ENCODE results near the gene CNBD2. TPM values are rescaled to one million over a fixed set of nuclear protein-coding genes. Genes with fewer than 3 reads are reported as not detected.
"Not testable (repeated sequence)": the region's sequence is repeated elsewhere in the genome, so short reads cannot be mapped to it uniquely, and the experiment has no call there.

Gene CNBD2
- total and polyA plus RNA-seq, 3 experiments from 2014 or later, result 3.7 to 9.5 (median 5.4) TPM

GRCh38 chr20:36053863-36054518, 85.6 kb downstream of the CNBD2 start:
- H3K36me3 ChIP-seq (ENCODE audit: insufficient read depth, low read length); H3K27me3 ChIP-seq (ENCODE audit: insufficient read depth, low read length, poor library complexity, severe bottlenecking); H3K4me3 ChIP-seq (ENCODE audit: low read length); H3K9me3 ChIP-seq (ENCODE audit: low read length); CTCF ChIA-PET; H3K36me3 Mint-ChIP-seq; H3K9me3 Mint-ChIP-seq; H3K4me1 ChIP-seq (ENCODE audit: insufficient read depth, low read length); DNase-seq; H3K27ac ChIP-seq (ENCODE audit: low read depth, low read length); POLR2A ChIA-PET: not testable (repeated sequence)
- peaks cover 7 to 15% of the 10 kb centered on the region in 2 donors for H3K27me3 Mint-ChIP-seq
- H3K4me3 Mint-ChIP-seq, result peak overlapping the region in 2 of 7 donors; percentile 13 to 80
- H3K4me1 Mint-ChIP-seq, result peaks cover 16 to 20% (median 18%) of the 10 kb centered on the region in 3 donors
- peak overlapping the region in 1 of 8 donors; percentile 30 for H3K27ac Mint-ChIP-seq

GRCh38 chr20:36055145-36055544, 86.8 kb downstream of the CNBD2 start:
- Histone ChIP-seq H3K27ac (ENCODE audit: low read depth, low read length) (no peak overlapping the region), H3K36me3 (ENCODE audit: insufficient read depth, low read length) (no peaks in the 10 kb centered on the region), H3K4me3 (ENCODE audit: low read length) (no peak overlapping the region), H3K9me3 (ENCODE audit: low read length) (no peaks in the 10 kb centered on the region), H3K27me3 (ENCODE audit: insufficient read depth, low read length, poor library complexity, severe bottlenecking) (no peaks in the 10 kb centered on the region), H3K4me1 (ENCODE audit: insufficient read depth, low read length) (peaks cover 7% of the 10 kb centered on the region)
- peaks cover 8 to 10% (median 9%) of the 10 kb centered on the region in 3 donors for H3K4me1 Mint-ChIP-seq
- ChIA-PET POLR2A (interaction anchor here (0.5 kb wide), 1 partner anchor 12 kb away, joined by 6 read pairs; no protein-coding TSS in a partner anchor), CTCF (no interaction called here)
- peak overlapping the region in 2 of 7 donors; percentile 15 to 65 for H3K4me3 Mint-ChIP-seq
- no peak for DNase-seq
- H3K27ac Mint-ChIP-seq, result no peak overlapping the region
- H3K27me3 Mint-ChIP-seq, result peaks cover 7 to 15% of the 10 kb centered on the region in 2 donors
- H3K9me3 Mint-ChIP-seq, result no peaks in the 10 kb centered on the region
- H3K36me3 Mint-ChIP-seq, result peaks cover 0 to 1% (median 0%) of the 10 kb centered on the region in 3 donors

- POLR2A ChIA-PET, result no interaction called here
Observed at GRCh38 chr20:36060676-36061075, 92.3 kb downstream of the CNBD2 start.

GRCh38 chr20:36061754-36062153, 93.4 kb downstream of the CNBD2 start:
- POLR2A ChIA-PET, result no interaction called here
- Histone ChIP-seq H3K27ac (ENCODE audit: low read depth, low read length) (no peak overlapping the region), H3K9me3 (ENCODE audit: low read length) (no peaks in the 10 kb centered on the region), H3K36me3 (ENCODE audit: insufficient read depth, low read length) (no peaks in the 10 kb centered on the region), H3K4me1 (ENCODE audit: insufficient read depth, low read length) (peaks cover 4% of the 10 kb centered on the region), H3K4me3 (ENCODE audit: low read length) (no peak overlapping the region), H3K27me3 (ENCODE audit: insufficient read depth, low read length, poor library complexity, severe bottlenecking) (no peaks in the 10 kb centered on the region)
- no peak overlapping the region for H3K27ac Mint-ChIP-seq
- H3K27me3 Mint-ChIP-seq, result peaks cover 3 to 7% of the 10 kb centered on the region in 2 donors
- peaks cover 0 to 4% (median 0%) of the 10 kb centered on the region in 3 donors for H3K4me1 Mint-ChIP-seq
- H3K36me3 Mint-ChIP-seq, result no peaks in the 10 kb centered on the region
- no peaks in the 10 kb centered on the region for H3K9me3 Mint-ChIP-seq
- CTCF ChIA-PET, result interaction anchor here (1.3 kb wide), 1 partner anchor 10 kb away, joined by 4 read pairs; no protein-coding TSS in a partner anchor
- no peak for DNase-seq
- no peak overlapping the region for H3K4me3 Mint-ChIP-seq

More at GRCh38 chr20:36060676-36061075, 92.3 kb downstream of the CNBD2 start:
- Mint-ChIP-seq H3K27me3 (peaks cover 3 to 6% of the 10 kb centered on the region in 2 donors), H3K4me1 (peaks cover 0 to 4% (median 0%) of the 10 kb centered on the region in 3 donors), H3K36me3 (no peaks in the 10 kb centered on the region), H3K9me3 (no peaks in the 10 kb centered on the region), H3K4me3 (peak overlapping the region in 1 of 7 donors; percentile 9), H3K27ac (peak overlapping the region in 1 of 8 donors; percentile 20)
- CTCF ChIA-PET, result no interaction called here
- Histone ChIP-seq H3K4me3 (ENCODE audit: low read length) (no peak overlapping the region), H3K36me3 (ENCODE audit: insufficient read depth, low read length) (no peaks in the 10 kb centered on the region), H3K4me1 (ENCODE audit: insufficient read depth, low read length) (peaks cover 4% of the 10 kb centered on the region), H3K27me3 (ENCODE audit: insufficient read depth, low read length, poor library complexity, severe bottlenecking) (no peaks in the 10 kb centered on the region), H3K9me3 (ENCODE audit: low read length) (no peaks in the 10 kb centered on the region), H3K27ac (ENCODE audit: low read depth, low read length) (no peak overlapping the region)
- DNase-seq, result no peak

GRCh38 chr20:36062799-36063198, 94.4 kb downstream of the CNBD2 start:
- POLR2A ChIA-PET, result no interaction called here
- H3K4me1 ChIP-seq (ENCODE audit: insufficient read depth, low read length), result peaks cover 4% of the 10 kb centered on the region
- no peaks in the 10 kb centered on the region for H3K9me3 ChIP-seq (ENCODE audit: low read length)
- no peak for DNase-seq
- no peaks in the 10 kb centered on the region for H3K27me3 ChIP-seq (ENCODE audit: insufficient read depth, low read length, poor library complexity, severe bottlenecking)
- CTCF ChIA-PET, result no interaction called here
- H3K36me3 Mint-ChIP-seq, result no peaks in the 10 kb centered on the region
- no peaks in the 10 kb centered on the region for H3K9me3 Mint-ChIP-seq
- peak overlapping the region in 2 of 7 donors; percentile 20 to 58 for H3K4me3 Mint-ChIP-seq
- no peak overlapping the region for H3K27ac ChIP-seq (ENCODE audit: low read depth, low read length)
- peaks cover 0 to 4% (median 0%) of the 10 kb centered on the region in 3 donors for H3K4me1 Mint-ChIP-seq
- H3K36me3 ChIP-seq (ENCODE audit: insufficient read depth, low read length), result no peaks in the 10 kb centered on the region
- no peak overlapping the region for H3K27ac Mint-ChIP-seq
- H3K27me3 Mint-ChIP-seq, result peaks cover 3 to 7% of the 10 kb centered on the region in 2 donors
- H3K4me3 ChIP-seq (ENCODE audit: low read length), result no peak overlapping the region

GRCh38 chr20:36063916-36064657, 95.7 kb downstream of the CNBD2 start:
- ChIA-PET CTCF (interaction anchor here (1.2 to 2.1 kb wide), 2 partner anchors 71 to 74 kb away, joined by 5 read pairs; no protein-coding TSS in a partner anchor), POLR2A (interaction anchor here (0.7 to 1.2 kb wide), 3 partner anchors 14 to 322 kb away, joined by 3 to 5 read pairs (median 3); partner anchors contain the start of genes RBM39 and SCAND1)
- Mint-ChIP-seq H3K27me3 (peaks cover 0 to 7% of the 10 kb centered on the region in 2 donors), H3K9me3 (no peaks in the 10 kb centered on the region), H3K4me1 (peaks cover 0 to 4% (median 0%) of the 10 kb centered on the region in 3 donors), H3K4me3 (peak overlapping the region; percentile 88 to 95 (median 90)), H3K27ac (peak overlapping the region; percentile 71 to 91 (median 82)), H3K36me3 (no peaks in the 10 kb centered on the region)
- H3K27me3 ChIP-seq (ENCODE audit: insufficient read depth, low read length, poor library complexity, severe bottlenecking), result no peaks in the 10 kb centered on the region
- H3K4me1 ChIP-seq (ENCODE audit: insufficient read depth, low read length), result peaks cover 4% of the 10 kb centered on the region
- H3K36me3 ChIP-seq (ENCODE audit: insufficient read depth, low read length), result no peaks in the 10 kb centered on the region
- no peak for DNase-seq
- peak overlapping the region; percentile 54 for H3K27ac ChIP-seq (ENCODE audit: low read depth, low read length)
- H3K9me3 ChIP-seq (ENCODE audit: low read length), result no peaks in the 10 kb centered on the region
- peak overlapping the region; percentile 83 for H3K4me3 ChIP-seq (ENCODE audit: low read length)

- H3K4me3 Mint-ChIP-seq, result peak overlapping the region; percentile 88 to 95 (median 90)
- Histone ChIP-seq H3K4me3 (ENCODE audit: low read length) (peak overlapping the region; percentile 83), H3K9me3 (ENCODE audit: low read length) (no peaks in the 10 kb centered on the region), H3K27me3 (ENCODE audit: insufficient read depth, low read length, poor library complexity, severe bottlenecking) (no peaks in the 10 kb centered on the region), H3K36me3 (ENCODE audit: insufficient read depth, low read length) (no peaks in the 10 kb centered on the region), H3K4me1 (ENCODE audit: insufficient read depth, low read length) (peaks cover 4% of the 10 kb centered on the region), H3K27ac (ENCODE audit: low read depth, low read length) (peak overlapping the region; percentile 54)
- peaks cover 5 to 13% of the 10 kb centered on the region in 2 donors for H3K27me3 Mint-ChIP-seq
- H3K4me1 Mint-ChIP-seq, result peaks cover 0 to 4% (median 0%) of the 10 kb centered on the region in 3 donors
- ChIA-PET CTCF (interaction anchor here (1.2 to 2.1 kb wide), 2 partner anchors 72 to 73 kb away, joined by 5 read pairs; no protein-coding TSS in a partner anchor), POLR2A (interaction anchor here (0.7 to 1.2 kb wide), 3 partner anchors 14 to 323 kb away, joined by 3 to 5 read pairs (median 3); partner anchors contain the start of genes RBM39 and SCAND1)
- peak; percentile 90 to 95 (median 93) for DNase-seq
- H3K9me3 Mint-ChIP-seq, result no peaks in the 10 kb centered on the region
- H3K27ac Mint-ChIP-seq, result peak overlapping the region in 7 of 8 donors; percentile 50 to 91 (median 83)
- H3K36me3 Mint-ChIP-seq, result no peaks in the 10 kb centered on the region
Observed at GRCh38 chr20:36064658-36065426, 96.5 kb downstream of the CNBD2 start.

All from CD8-positive, alpha-beta memory T cell (primary cell).